ENCODE results near the gene CDPF1.

DNA sequence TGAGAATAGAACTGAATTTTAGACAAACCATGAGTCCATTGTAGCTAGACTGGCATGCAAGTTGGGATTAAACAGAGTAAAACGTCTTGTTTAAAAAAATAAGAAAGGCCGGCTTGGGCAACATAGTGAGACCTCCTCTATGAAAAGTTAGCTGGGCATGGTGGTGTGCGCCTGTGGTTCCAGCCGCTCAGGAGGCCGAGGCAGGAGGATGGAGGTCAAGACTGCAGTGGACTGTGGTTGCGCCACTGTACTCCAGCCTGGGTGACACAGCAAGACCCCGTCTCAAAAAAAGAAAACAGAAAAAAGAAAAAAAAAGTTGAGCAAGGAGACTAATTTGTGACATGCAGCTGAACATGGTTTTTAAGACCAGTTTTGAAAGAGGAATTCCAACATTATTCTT, 23.5 kb downstream of the CDPF1 start:
- TF ChIP-seq, protein P1, sequence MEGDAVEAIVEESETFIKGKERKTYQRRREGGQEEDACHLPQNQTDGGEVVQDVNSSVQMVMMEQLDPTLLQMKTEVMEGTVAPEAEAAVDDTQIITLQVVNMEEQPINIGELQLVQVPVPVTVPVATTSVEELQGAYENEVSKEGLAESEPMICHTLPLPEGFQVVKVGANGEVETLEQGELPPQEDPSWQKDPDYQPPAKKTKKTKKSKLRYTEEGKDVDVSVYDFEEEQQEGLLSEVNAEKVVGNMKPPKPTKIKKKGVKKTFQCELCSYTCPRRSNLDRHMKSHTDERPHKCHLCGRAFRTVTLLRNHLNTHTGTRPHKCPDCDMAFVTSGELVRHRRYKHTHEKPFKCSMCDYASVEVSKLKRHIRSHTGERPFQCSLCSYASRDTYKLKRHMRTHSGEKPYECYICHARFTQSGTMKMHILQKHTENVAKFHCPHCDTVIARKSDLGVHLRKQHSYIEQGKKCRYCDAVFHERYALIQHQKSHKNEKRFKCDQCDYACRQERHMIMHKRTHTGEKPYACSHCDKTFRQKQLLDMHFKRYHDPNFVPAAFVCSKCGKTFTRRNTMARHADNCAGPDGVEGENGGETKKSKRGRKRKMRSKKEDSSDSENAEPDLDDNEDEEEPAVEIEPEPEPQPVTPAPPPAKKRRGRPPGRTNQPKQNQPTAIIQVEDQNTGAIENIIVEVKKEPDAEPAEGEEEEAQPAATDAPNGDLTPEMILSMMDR (IDR thresholded peaks at IDR 0.05; ENCODE audit: insufficient read depth, low read depth, low read length) = no peak
- TF ChIP-seq EZH2 (IDR thresholded peaks at IDR 0.05; ENCODE audit: insufficient read depth, low read length) = no peak
